Liver (tissue), 3 donors: ENCODE data around the gene EGF.

ENCODE experiments used
- CTCF ChIP-seq: fragments of 150-350 bp; IDR thresholded peaks from 2 replicates; pipeline ENCODE4 v1.5.1; 2017; ENCODE audit warnings: improper control_type of control experiment, low read depth, low read length; ENCODE audit not compliant: missing input control
- HNF4A ChIP-seq, 2 donors: conservative IDR thresholded peaks; 2 replicates each; pipeline ENCODE4 v1.6.1; 2016; ENCODE audit warnings: antibody characterized with exemption in 2 of 2, mild to moderate bottlenecking in 2 of 2
- JUND ChIP-seq, 2 donors: IDR thresholded peaks; 2 replicates each; pipeline ENCODE4 v1.6.1; 2016; ENCODE audit warnings: antibody characterized with exemption in 2 of 2
- NR2F2 ChIP-seq: IDR thresholded peaks from 2 replicates; pipeline ENCODE4 v1.6.1; 2016; ENCODE audit warnings: antibody characterized with exemption
- RAD21 ChIP-seq, 2 donors: IDR thresholded peaks; 2 replicates each; pipeline ENCODE4 v1.6.1; 2016; ENCODE audit warnings: antibody characterized with exemption in 2 of 2, mild to moderate bottlenecking in 2 of 2
- REST ChIP-seq: IDR thresholded peaks from 2 replicates; pipeline ENCODE4 v1.6.1; 2016; ENCODE audit warnings: antibody characterized with exemption, mild to moderate bottlenecking
- RXRA ChIP-seq, 2 donors: IDR thresholded peaks; 2 replicates each; pipeline ENCODE4 v1.6.1; 2017 to 2018; ENCODE audit warnings: antibody characterized with exemption in 2 of 2, mild to moderate bottlenecking in 1 of 2
- TAF1 ChIP-seq: conservative IDR thresholded peaks from 2 replicates; pipeline ENCODE4 v1.6.1; 2016; ENCODE audit warnings: antibody characterized with exemption, mild to moderate bottlenecking
- donor health status: healthy.
- donor health status: healthy.

- TF ChIP-seq CTCF, result no peak
- TF ChIP-seq TAF1, result no peak
- TF ChIP-seq JUND (IDR thresholded peaks at IDR 0.05), result no peak
- TF ChIP-seq REST, result no peak
- TF ChIP-seq RAD21 (IDR thresholded peaks at IDR 0.05), result no peak
- TF ChIP-seq HNF4A (conservative IDR thresholded peaks at IDR 0.05), result no peak
- TF ChIP-seq NR2F2, result no peak
- no peak for TF ChIP-seq RXRA (IDR thresholded peaks at IDR 0.05)
Observed at GRCh38 chr4:109944591-109944990, 31.9 kb downstream of the EGF start.
